ENCODE results near the gene DNAJC17. TPM values are rescaled to one million over a fixed set of nuclear protein-coding genes. Genes with fewer than 3 reads are reported as not detected.

The DNAJC17 gene
- total RNA-seq, 4 donors from 2014 or later, result 20.4 to 40.2 (median 30.3) TPM

DNA sequence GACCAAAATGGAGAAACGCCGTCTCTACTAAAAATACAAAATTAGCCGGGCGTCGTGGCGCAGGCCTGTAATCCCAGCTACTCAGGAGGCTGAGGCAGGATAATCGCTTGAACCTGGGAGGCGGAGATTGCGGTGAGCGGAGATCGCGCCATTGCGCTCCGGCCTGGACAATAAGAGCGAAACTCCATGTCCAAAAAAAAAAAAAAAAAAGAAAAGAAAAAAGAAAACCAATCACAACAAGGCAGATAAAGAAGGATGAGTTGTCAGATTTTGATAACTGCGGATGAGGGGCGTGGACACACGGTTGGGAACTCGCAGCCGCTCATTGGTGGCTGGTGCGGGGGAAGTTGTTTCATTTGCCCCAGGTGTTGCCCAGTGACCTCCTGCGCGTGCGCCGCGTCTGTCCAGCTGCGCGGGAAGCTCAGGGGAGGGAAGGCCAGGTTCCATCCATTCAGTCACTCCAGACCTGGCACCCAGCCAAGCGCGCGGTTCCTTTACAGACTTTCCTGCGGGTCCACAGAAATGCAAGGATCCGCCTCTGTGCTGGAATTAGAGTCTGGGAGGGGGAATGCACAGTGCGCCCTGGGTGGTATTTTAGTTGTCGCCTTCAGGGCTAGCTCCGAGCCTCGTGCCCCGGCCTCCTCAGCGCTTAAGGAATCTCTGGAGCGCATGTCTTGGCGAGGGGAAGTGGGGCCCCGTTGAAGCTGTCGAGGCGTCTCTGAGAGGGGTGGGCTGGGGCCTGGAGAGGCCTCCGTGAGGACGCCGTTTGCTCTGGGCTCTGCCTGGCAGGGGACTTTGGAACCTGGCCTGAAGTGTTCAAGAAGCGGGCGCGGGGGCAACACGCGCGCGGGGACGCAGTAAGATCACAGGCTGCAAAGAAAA, 44.1 kb downstream of the DNAJC17 start:
- peak overlapping the region; percentile 70 for H3K4me3 ChIP-seq
- no peaks in the 10 kb centered on the region for H3K36me3 ChIP-seq
- peak overlapping the region; percentile 77 for H3K27ac ChIP-seq
- H3K27me3 ChIP-seq, result no peaks in the 10 kb centered on the region
- WGBS, result 31% methylated on average over 49 of the region's 55 CpGs
- no peaks in the 10 kb centered on the region for H3K9me3 ChIP-seq
- H3K4me1 ChIP-seq, result peaks cover 53% of the 10 kb centered on the region
- peak in 1 of 2 donors; percentile 93 for DNase-seq (ENCODE audit: low spot score in 2 of 2)
- TF ChIP-seq POLR2AphosphoS5 (IDR thresholded peaks at IDR 0.05) (no peak), EP300 (IDR thresholded peaks at IDR 0.05) (no peak), POLR2A (IDR thresholded peaks at IDR 0.05) (no peak)
- TF ChIP-seq, protein P1, sequence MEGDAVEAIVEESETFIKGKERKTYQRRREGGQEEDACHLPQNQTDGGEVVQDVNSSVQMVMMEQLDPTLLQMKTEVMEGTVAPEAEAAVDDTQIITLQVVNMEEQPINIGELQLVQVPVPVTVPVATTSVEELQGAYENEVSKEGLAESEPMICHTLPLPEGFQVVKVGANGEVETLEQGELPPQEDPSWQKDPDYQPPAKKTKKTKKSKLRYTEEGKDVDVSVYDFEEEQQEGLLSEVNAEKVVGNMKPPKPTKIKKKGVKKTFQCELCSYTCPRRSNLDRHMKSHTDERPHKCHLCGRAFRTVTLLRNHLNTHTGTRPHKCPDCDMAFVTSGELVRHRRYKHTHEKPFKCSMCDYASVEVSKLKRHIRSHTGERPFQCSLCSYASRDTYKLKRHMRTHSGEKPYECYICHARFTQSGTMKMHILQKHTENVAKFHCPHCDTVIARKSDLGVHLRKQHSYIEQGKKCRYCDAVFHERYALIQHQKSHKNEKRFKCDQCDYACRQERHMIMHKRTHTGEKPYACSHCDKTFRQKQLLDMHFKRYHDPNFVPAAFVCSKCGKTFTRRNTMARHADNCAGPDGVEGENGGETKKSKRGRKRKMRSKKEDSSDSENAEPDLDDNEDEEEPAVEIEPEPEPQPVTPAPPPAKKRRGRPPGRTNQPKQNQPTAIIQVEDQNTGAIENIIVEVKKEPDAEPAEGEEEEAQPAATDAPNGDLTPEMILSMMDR (IDR thresholded peaks at IDR 0.05), result no peak

DNA sequence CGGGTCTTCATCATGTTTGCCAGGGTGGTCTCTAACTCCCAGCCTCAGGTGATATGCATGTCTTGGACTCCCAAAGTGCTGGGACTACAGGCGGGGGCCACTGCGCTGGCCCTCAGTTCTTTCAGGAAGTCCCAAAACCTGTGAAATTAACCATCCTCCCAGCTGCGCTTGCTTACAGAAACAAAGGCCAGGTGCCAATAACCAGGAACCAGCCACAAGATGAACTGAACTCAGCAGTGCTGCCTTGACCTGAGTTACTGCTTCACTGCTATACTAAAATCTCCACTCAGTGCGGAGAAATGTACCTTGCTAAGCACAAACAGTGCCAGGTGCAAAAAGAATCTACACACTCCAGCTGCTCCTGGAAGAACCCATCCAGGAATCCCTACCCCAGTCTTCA, 47.3 kb downstream of the DNAJC17 start:
- no peak overlapping the region for H3K4me3 ChIP-seq
- no peaks in the 10 kb centered on the region for H3K27me3 ChIP-seq
- TF ChIP-seq EP300 (IDR thresholded peaks at IDR 0.05), result no peak
- no peak for TF ChIP-seq POLR2AphosphoS5 (IDR thresholded peaks at IDR 0.05)
- no peak for TF ChIP-seq POLR2A (IDR thresholded peaks at IDR 0.05)
- TF ChIP-seq, protein P1 (IDR thresholded peaks at IDR 0.05), result no peak
- 98% methylated on average over 5 of the region's 5 CpGs for WGBS
- H3K4me1 ChIP-seq, result peaks cover 27% of the 10 kb centered on the region
- H3K9me3 ChIP-seq, result no peaks in the 10 kb centered on the region
- no peaks in the 10 kb centered on the region for H3K36me3 ChIP-seq
- no peak for DNase-seq (ENCODE audit: low spot score in 2 of 2)
- H3K27ac ChIP-seq, result no peak overlapping the region

DNA sequence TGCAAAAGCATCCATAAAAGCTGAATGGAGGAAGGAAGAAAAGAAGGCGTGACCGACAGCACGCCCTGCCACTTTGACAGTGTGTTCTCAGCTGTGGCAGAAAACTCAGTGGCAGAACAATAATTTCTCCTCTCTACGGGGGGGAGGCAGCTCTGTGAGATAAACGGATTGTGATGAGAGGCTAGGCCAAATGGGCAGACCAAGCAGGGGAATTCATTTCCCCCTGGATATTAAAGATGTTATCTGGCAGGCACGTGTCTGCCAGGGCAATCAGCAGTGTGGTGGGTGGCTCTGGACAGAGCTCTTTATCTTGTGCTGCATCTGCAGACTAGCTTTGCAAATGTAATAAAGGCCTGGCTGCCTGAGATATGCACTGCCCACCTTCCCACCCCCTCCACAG, 50.3 kb downstream of the DNAJC17 start:
- peaks cover 22% of the 10 kb centered on the region for H3K4me1 ChIP-seq
- H3K27me3 ChIP-seq, result no peaks in the 10 kb centered on the region
- H3K4me3 ChIP-seq, result no peak overlapping the region
- peaks cover 7% of the 10 kb centered on the region for H3K36me3 ChIP-seq
- H3K9me3 ChIP-seq, result no peaks in the 10 kb centered on the region
- TF ChIP-seq EP300 (IDR thresholded peaks at IDR 0.05) (no peak), POLR2A (IDR thresholded peaks at IDR 0.05) (no peak), POLR2AphosphoS5 (IDR thresholded peaks at IDR 0.05) (no peak)
- TF ChIP-seq, protein P1 (IDR thresholded peaks at IDR 0.05), result no peak
- no peak for DNase-seq (ENCODE audit: low spot score in 2 of 2)
- 39% methylated on average over 6 of the region's 6 CpGs for WGBS
- H3K27ac ChIP-seq, result no peak overlapping the region

DNA sequence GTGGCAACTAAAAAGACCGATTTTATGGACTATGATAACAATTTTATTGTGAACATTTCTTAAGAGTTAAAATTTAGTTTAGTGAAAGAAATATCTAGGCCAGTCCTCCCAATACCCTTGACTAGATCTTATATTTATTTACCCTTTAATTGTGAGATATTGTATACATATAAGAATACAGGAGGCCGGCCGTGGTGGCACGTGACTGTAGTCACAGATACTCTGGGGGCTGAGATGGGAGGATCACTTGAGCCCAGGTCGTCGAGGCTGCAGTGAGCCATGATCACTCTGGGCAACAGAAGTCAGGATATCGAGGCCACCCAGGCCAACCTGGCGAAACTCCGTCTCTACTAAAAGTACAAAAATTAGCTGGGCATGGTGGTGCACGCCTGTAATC, 51.5 kb downstream of the DNAJC17 start:
- no peak for DNase-seq (ENCODE audit: low spot score in 2 of 2)

More for the DNA sequence above, 51.5 kb downstream of the DNAJC17 start:
- Histone ChIP-seq H3K27me3 (no peaks in the 10 kb centered on the region), H3K9me3 (no peaks in the 10 kb centered on the region), H3K4me3 (peak overlapping the region; percentile 90), H3K4me1 (peaks cover 22% of the 10 kb centered on the region), H3K27ac (peak overlapping the region; percentile 72), H3K36me3 (peaks cover 18% of the 10 kb centered on the region)
- TF ChIP-seq POLR2AphosphoS5 (IDR thresholded peaks at IDR 0.05), result no peak
- TF ChIP-seq EP300 (IDR thresholded peaks at IDR 0.05), result no peak
- no peak for TF ChIP-seq POLR2A (IDR thresholded peaks at IDR 0.05)
- TF ChIP-seq, protein P1 (IDR thresholded peaks at IDR 0.05), result no peak
- WGBS, result 56% methylated on average over 10 of the region's 10 CpGs
